Smooth muscle cell (in vitro differentiated cells): ENCODE measurements around the gene AXIN2. TPM values are rescaled to one million over a fixed set of nuclear protein-coding genes. Genes with fewer than 3 reads are reported as not detected.
"Not testable (repeated sequence)": the region's sequence is repeated elsewhere in the genome, so short reads cannot be mapped to it uniquely, and the experiment has no call there.

Source experiments
- DNase-seq: peaks from one replicate; lab custom pipeline; 2025; ENCODE audit not compliant: unreplicated experiment; lab: John Stamatoyannopoulos, UW
- H2AFZ ChIP-seq: fragments of 200-600 bp; sonication (generic); 2 replicates; pipeline ENCODE4 v1.6.0; 2016; ENCODE audit warnings: antibody characterized with exemption, low read depth, mild to moderate bottlenecking
- H3F3A ChIP-seq: fragments of 200-600 bp; sonication (generic); 2 replicates; pipeline ENCODE4 v1.6.0; 2017; ENCODE audit warnings: antibody characterized with exemption, low read depth
- H3K27ac ChIP-seq: fragments of 200-600 bp; sonication (generic); 2 replicates; pipeline ENCODE4 v1.5.1; 2016; ENCODE audit warnings: low read depth, mild to moderate bottlenecking
- H3K27me3 ChIP-seq: fragments of 200-600 bp; sonication (generic); 2 replicates; pipeline ENCODE4 v1.6.1; 2016; ENCODE audit warnings: low read depth, mild to moderate bottlenecking
- H3K36me3 ChIP-seq: fragments of 200-600 bp; sonication (generic); 2 replicates; pipeline ENCODE4 v1.5.1; 2016; ENCODE audit warnings: low read depth
- H3K4me1 ChIP-seq: fragments of 200-600 bp; sonication (generic); 2 replicates; pipeline ENCODE4 v1.5.1; 2016; ENCODE audit warnings: low read depth
- H3K4me2 ChIP-seq: fragments of 200-600 bp; sonication (generic); 2 replicates; pipeline ENCODE4 v1.6.0; 2016; ENCODE audit warnings: mild to moderate bottlenecking
- H3K4me3 ChIP-seq: fragments of 200-600 bp; sonication (generic); 2 replicates; pipeline ENCODE4 v1.5.1; 2016; ENCODE audit warnings: mild to moderate bottlenecking
- H3K79me2 ChIP-seq: fragments of 200-600 bp; sonication (generic); 2 replicates; pipeline ENCODE4 v1.6.0; 2016; ENCODE audit warnings: low read depth, mild to moderate bottlenecking
- H3K9ac ChIP-seq: fragments of 200-600 bp; sonication (generic); 2 replicates; pipeline ENCODE4 v1.6.0; 2016; ENCODE audit warnings: low read depth
- H3K9me3 ChIP-seq: fragments of 200-600 bp; sonication (generic); replicated peaks from 2 replicates; pipeline ENCODE4 v1.5.1; 2016; ENCODE audit warnings: low read depth
- H4K20me1 ChIP-seq: fragments of 200-600 bp; sonication (generic); 2 replicates; pipeline ENCODE4 v1.6.0; 2016; ENCODE audit warnings: low read depth
- CTCF ChIP-seq: fragments of 200-600 bp; sonication (generic); IDR thresholded peaks from 2 replicates; pipeline ENCODE4 v1.5.1; 2017; ENCODE audit warnings: borderline replicate concordance, mild to moderate bottlenecking, antibody characterized with exemption; ENCODE audit not compliant: insufficient read depth, poor library complexity, severe bottlenecking
- WGBS: methylation state at CpG from one replicate; pipeline ENCODE4 v1.1.7; 2016; ENCODE audit warnings: low lambda C conversion rate; 5-methylcytosine and 5-hydroxymethylcytosine counted together
- polyA plus RNA-seq: library from polyadenylated mRNA; unstranded; fragments of >200 nt; fragmentation: Nextera tagmentation; extraction: Ambion mirVana; gene quantifications from 2 replicates; pipeline ENCODE4 v1.2.1, GENCODE V29; 2016
- total RNA-seq: library from RNA; depleted of rRNA; stranded (reverse); fragments of >200 nt; gene quantifications from 2 replicates; pipeline ENCODE4 v1.2.3, GENCODE V29; 2014

The AXIN2 gene
- total and polyA plus RNA-seq, 2 experiments from 2014 or later, result 13.8 to 14.2 TPM

GRCh38 chr17:65487990-65488389 is 73.5 kb downstream of the AXIN2 start:
- H3K27ac ChIP-seq, result no peak overlapping the region
- H3F3A ChIP-seq, result no peaks in the 10 kb centered on the region
- no peak overlapping the region for H3K9ac ChIP-seq
- no peaks in the 10 kb centered on the region for H3K79me2 ChIP-seq
- no peak overlapping the region for H2AFZ ChIP-seq
- TF ChIP-seq CTCF, result no peak
- no peak overlapping the region for H3K4me3 ChIP-seq
- no peaks in the 10 kb centered on the region for H3K9me3 ChIP-seq
- no peak overlapping the region for H3K4me2 ChIP-seq
- H3K27me3 ChIP-seq, result no peaks in the 10 kb centered on the region
- no peak for DNase-seq
- no peaks in the 10 kb centered on the region for H3K4me1 ChIP-seq
- H3K36me3 ChIP-seq, result no peaks in the 10 kb centered on the region
- no peaks in the 10 kb centered on the region for H4K20me1 ChIP-seq

- no peak overlapping the region for H2AFZ ChIP-seq
- 86% methylated on average over 7 of the region's 7 CpGs for WGBS
- H3K4me2 ChIP-seq, result no peak overlapping the region
- TF ChIP-seq CTCF, result no peak
- no peak overlapping the region for H3K27ac ChIP-seq
- H3F3A ChIP-seq, result no peaks in the 10 kb centered on the region
- no peaks in the 10 kb centered on the region for H3K9me3 ChIP-seq
- no peaks in the 10 kb centered on the region for H4K20me1 ChIP-seq
- H3K9ac ChIP-seq, result no peak overlapping the region
- H3K4me3 ChIP-seq, result no peak overlapping the region
- H3K79me2 ChIP-seq, result no peaks in the 10 kb centered on the region
- H3K36me3 ChIP-seq, result no peaks in the 10 kb centered on the region
- DNase-seq, result no peak
- H3K4me1 ChIP-seq, result no peaks in the 10 kb centered on the region
- H3K27me3 ChIP-seq, result no peaks in the 10 kb centered on the region
These were observed 74.3 kb downstream of the AXIN2 start for GRCh38 chr17:65487161-65487560.

DNA sequence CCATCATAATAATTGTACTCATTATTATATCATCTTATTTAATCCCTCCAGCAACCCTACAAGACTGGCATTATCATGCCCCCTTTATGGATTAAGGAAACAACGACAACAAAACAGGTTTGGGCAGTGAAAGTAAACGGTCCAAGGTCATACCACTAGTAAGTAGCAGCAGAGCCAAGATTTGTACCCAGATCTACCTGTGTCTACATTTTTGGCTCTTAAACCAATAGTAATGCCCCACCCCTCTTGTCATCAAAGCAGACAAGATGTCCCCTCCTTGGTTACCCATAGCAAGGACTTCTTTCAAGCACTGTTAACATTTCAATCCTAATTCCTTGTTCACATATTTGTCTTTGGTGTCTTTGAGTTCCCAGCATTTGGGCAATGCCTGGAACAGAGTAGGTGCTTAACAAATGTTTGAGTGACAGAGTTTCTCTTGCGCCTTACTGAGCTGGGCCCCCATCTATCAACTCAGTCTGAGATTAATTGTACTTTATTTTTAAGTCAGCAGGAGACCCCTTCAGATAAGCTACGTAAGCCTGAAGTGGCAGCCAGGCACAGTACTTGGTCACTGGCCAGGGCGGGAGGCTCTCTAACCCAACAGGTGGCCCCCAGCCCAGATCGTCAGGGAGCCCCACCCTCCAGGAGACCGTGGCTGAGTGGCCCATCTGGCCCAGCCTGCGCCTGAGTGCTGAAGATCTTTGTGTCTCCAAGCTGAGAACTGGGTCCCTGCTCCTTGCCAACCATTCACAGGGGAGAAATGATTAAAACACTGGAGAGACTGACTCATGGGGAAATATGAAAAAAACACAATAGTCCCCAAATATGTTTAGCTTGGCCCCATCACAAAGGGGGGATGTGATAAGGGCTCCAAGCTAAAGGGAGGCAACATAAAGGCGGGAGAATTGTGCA is 75.8 kb downstream of the AXIN2 start:
- H3K4me1 ChIP-seq, result no peaks in the 10 kb centered on the region
- no peak overlapping the region for H3K4me2 ChIP-seq
- no peak overlapping the region for H3K27ac ChIP-seq
- H3K9me3 ChIP-seq, result no peaks in the 10 kb centered on the region
- no peaks in the 10 kb centered on the region for H3K79me2 ChIP-seq
- H3K36me3 ChIP-seq, result no peaks in the 10 kb centered on the region
- H3K27me3 ChIP-seq, result no peaks in the 10 kb centered on the region
- no peak overlapping the region for H2AFZ ChIP-seq
- no peak for TF ChIP-seq CTCF
- 87% methylated on average over 9 of the region's 9 CpGs for WGBS
- H4K20me1 ChIP-seq, result no peaks in the 10 kb centered on the region
- H3K4me3 ChIP-seq, result no peak overlapping the region
- DNase-seq, result no peak
- H3F3A ChIP-seq, result no peaks in the 10 kb centered on the region
- no peak overlapping the region for H3K9ac ChIP-seq

DNA sequence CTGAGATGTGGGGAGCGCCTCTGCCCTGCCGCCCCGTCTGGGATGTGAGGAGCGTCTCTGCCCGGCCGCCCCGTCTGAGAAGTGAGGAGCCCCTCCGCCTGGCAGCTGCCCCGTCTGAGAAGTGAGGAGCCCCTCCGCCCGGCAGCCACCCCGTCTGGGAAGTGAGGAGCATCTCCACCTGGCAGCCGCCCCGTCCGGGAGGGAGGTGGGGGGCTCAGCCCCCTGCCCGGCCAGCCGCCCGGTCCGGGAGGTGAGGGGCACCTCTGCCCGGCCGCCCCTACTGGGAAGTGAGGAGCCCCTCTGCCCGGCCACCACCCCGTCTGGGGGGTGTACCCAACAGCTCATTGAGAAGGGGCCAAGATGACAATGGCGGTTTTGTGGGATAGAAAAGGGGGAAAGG is 77.0 kb downstream of the AXIN2 start:
- H3K79me2 ChIP-seq, H3F3A ChIP-seq, H3K36me3 ChIP-seq, H3K27me3 ChIP-seq, H2AFZ ChIP-seq, DNase-seq, H3K9ac ChIP-seq, H3K27ac ChIP-seq, H3K4me2 ChIP-seq, H4K20me1 ChIP-seq, H3K4me3 ChIP-seq, H3K9me3 ChIP-seq, H3K4me1 ChIP-seq: not testable (repeated sequence)
- 96% methylated on average over 8 of the region's 24 CpGs for WGBS
